Right renal pelvis (tissue), 4 donors: ENCODE data around the gene NMT1. TPM values are rescaled to one million over a fixed set of nuclear protein-coding genes. Genes with fewer than 3 reads are reported as not detected.
"Not testable (repeated sequence)": the region's sequence is repeated elsewhere in the genome, so short reads cannot be mapped to it uniquely, and the experiment has no call there.

Source experiments
- DNase-seq, 4 donors: peaks; one replicate each; pipeline ENCODE4 v3.0.0-alpha.2; 2013; ENCODE audit warnings: low read depth in 4 of 4, low spot score in 3 of 4, missing footprints in 1 of 4
- polyA plus RNA-seq, 4 donors: library from polyadenylated mRNA; unstranded; fragments of 120-200 nt; gene quantifications; one replicate each; pipeline ENCODE4 v1.2.1, GENCODE V29; 2013; ENCODE audit not compliant: insufficient read length in 4 of 4

Gene NMT1
- polyA plus RNA-seq, 4 donors, result 65.8 to 73.9 (median 67.3) TPM

GRCh38 chr17:45116434-45117016 lies 55.4 kb downstream of the NMT1 start:
- no peak for DNase-seq

DNA sequence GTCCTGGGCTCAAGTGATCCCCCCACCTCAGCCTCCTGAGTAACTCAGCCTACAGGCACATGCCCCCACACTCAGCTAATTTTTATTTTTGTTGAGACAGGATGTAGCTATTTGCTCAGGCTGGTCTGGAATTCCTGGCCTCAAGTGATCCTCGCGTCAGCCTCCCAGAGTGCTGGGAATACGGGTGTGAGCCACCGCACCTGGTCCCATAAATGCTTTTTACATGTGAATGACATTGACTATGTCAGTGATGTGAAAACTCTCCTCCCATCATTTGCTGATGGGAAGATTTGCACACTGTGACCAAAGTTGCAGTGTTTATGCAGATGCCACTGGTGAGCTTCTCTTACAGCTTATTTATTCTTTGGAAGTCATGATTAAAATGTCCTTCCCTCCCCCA lies 56.2 kb downstream of the NMT1 start:
- no peak for DNase-seq

GRCh38 chr17:45117848-45118646 lies 56.9 kb downstream of the NMT1 start:
- no peak for DNase-seq

GRCh38 chr17:45118691-45119090 lies 57.6 kb downstream of the NMT1 start:
- no peak for DNase-seq

- DNase-seq, result no peak
Measured at GRCh38 chr17:45119964-45120363, 58.8 kb downstream of the NMT1 start.

DNA sequence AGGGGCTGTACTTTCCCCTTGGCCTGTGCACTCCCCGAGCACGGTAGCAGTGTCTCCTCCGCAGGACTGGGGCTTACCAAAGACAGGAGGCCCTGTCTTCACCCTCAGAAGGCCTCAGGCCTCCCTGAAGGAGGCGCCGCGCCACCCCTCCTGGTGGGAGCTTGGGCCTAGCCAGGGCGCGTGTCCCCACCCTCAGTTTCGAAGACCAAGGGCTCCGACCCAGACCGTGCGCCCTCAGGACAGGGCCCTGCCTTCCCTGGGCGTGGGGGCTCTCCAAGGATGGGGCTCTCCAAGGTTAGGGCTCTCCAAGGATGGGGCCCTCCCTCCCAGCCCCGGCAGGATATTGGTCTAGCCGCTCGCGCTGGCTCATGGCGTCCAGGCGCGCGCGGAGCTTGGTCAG lies 59.4 kb downstream of the NMT1 start:
- no peak for DNase-seq

GRCh38 chr17:45121055-45121454 lies 59.9 kb downstream of the NMT1 start:
- no peak for DNase-seq

- DNase-seq, result no peak
Measured at GRCh38 chr17:45123076-45123770, 62.1 kb downstream of the NMT1 start.

GRCh38 chr17:45123930-45124796 lies 63.0 kb downstream of the NMT1 start:
- no peak for DNase-seq

DNA sequence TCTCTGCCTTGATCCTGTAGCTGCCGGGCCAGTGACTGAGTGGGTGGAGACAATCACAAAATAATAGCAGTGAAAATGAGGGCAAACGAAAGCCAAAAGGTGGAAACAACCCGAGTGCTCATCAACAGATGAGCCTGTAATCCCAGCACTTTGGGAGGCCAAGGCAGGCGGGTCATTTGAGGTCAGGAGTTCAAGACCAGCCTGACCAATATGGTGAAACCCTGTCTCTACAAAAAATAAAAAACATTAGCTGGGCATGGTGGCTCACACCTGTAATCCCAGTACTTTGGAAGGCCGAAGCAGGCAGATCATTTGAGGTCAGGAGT lies 63.6 kb downstream of the NMT1 start:
- DNase-seq, result not testable (repeated sequence)

DNA sequence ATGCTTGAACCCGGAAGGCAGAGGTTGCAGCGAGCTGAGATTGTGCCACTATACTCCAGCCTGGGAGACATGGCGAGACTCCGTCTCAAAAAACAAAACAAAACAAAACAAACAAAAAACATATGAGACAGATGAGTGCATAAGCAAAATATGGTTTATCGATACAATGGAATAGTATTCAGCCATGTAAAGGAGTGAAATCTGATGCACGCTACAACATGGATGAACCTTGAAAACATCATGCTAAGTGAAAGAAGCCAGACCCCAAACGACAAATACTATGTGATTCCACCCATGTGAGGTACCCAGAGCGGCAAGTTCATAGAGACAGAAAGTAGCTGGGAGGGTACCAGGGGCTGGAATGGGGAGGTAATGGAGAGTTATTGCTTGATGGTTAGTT lies 64.4 kb downstream of the NMT1 start:
- DNase-seq, result no peak

- no peak for DNase-seq
Measured at GRCh38 chr17:45127207-45127547, 66.1 kb downstream of the NMT1 start.

DNA sequence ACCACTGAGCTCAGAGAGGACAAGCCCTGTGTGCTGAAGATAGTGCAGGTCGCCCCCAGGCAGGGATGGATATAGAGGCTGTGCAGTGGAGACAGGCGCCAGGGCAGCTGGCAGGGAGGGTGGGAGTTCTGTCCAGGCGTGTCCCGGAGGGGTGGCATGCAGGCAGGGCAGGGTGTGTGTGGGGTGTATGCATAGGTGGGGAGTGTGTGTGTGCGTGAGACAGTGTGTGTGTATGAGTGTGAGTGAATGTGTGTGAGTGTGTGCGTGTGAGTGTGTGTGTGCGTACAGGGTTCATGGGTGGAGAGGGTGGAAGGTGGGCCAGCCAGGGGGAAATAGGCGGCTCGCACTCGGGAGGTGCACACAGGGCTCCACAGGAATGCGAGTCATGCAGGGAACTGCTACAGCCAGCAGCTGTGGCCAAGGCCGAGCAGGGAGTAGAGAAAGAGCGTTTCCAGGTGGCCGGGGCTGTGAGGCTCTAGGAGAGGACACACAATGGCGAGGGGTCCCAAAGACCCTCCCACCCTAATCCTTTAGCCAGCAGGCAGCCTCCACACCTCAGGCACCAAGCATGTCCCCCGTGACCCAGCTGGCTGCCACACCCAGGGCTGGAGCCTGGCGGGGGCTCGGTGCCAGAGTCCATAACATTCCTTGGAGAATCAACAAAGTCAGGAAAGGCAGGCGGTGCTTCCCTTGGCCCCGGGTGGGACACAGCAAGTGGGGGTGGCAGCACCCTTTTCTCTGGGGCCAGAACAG lies 66.6 kb downstream of the NMT1 start:
- DNase-seq, result no peak

DNA sequence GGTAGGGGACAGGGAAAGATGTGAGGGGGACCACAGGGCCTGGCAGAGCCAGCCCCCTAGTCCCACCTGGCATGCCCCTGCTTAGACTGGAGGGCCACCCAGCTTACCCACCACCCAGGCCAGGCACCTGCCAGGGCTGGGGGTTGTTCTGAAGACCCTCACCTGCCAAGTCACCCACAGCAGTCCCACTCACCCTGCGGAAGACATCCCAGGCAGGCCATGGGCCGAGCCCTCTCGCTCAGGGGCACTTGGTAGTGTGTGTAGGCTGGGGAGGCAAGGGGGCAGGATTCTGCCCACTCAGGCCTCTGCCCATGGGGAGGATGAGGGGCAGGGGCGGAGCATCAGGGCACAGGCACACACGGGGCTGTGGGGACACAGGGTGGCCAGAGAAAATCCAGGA lies 67.2 kb downstream of the NMT1 start:
- no peak for DNase-seq

DNA sequence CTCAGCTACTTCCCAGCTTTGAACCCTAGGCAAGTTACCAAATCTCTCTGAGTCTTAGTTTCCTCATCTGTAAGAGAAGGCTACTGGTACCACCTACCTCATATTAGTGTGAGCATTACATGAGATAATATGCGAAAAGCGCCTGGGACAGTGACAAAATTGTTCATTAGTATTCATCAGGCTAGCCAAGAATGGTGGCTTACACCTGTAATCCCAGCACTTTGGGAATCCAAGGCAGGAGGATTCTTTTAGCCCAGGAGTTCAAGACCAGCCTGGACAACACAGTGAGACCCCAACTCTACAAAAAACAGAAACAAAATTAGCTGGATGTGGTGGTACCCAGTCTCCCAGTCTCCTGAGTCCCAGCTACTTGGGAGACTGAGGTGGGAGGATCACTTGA lies 67.9 kb downstream of the NMT1 start:
- DNase-seq, result no peak

GRCh38 chr17:45129426-45129939 lies 68.4 kb downstream of the NMT1 start:
- DNase-seq, result no peak

- no peak for DNase-seq
Measured at GRCh38 chr17:45129940-45130680, 69.0 kb downstream of the NMT1 start.

DNA sequence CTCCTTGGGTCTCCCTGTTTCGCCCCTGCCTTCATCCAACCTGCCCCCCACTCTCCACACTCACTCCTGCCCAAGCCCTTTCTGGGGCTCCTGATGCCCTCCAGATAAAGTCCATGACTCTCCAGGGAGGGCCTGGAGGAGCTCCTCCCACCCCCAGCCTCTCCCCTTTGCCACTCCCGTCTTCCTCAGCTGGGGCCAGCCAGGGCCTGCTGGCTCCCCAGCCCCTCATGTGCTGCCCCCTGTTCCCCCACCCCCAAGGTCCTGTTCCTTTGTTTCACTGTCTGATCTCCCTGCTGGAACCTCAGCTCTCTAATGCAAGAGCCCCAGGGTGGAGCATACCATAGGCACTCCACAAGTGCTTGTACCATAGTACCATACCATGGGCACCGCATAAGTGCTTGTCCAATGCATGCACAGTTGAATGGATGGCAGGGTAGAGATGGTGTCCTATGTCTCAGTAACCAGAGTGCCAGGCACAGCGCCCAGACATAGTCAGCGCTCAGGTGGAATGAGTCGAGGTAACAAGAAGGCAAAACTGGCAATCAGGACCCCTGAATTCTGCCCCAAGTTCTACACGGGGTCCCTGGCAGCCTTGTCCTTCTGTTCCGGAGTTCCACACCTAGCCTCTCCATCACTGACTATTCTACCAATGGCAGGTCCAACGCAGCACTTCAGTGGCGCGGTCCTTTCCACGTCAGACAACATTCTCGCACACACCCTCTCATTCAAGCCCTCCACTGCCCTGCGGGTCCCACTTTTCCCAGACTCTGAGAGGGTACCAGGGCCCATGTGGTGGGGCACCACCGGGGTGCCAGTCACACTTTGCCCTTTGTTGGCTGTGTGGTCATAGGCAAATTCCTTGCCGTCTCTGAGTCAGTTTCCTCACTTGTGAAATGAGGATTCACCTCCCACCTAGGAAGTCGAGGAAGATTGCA lies 69.8 kb downstream of the NMT1 start:
- no peak for DNase-seq
